ENCODE measurements around the gene MYO6.
"Not testable (repeated sequence)": the region's sequence is repeated elsewhere in the genome, so short reads cannot be mapped to it uniquely, and the experiment has no call there.

Gene MYO6

GRCh38 chr6:75892384-75892783 is 143.3 kb downstream of the MYO6 start:
- H3K27me3 ChIP-seq (ENCODE audit: control insufficient read depth, insufficient read depth, low read length) = no peaks in the 10 kb centered on the region
- H3K4me3 ChIP-seq (ENCODE audit: low read depth, low read length) = no peak overlapping the region
- peaks cover 7% of the 10 kb centered on the region for H3K36me3 ChIP-seq (ENCODE audit: control insufficient read depth, insufficient read depth, low read length)
- H3K4me1 ChIP-seq (ENCODE audit: control insufficient read depth, insufficient read depth, low read length) = no peaks in the 10 kb centered on the region
- no peak overlapping the region for H3K27ac ChIP-seq (ENCODE audit: low read depth, low read length)
- no peaks in the 10 kb centered on the region for H3K9me3 ChIP-seq (ENCODE audit: control insufficient read depth, insufficient read depth, low read depth, low read length)
- no peak overlapping the region for H3K9ac ChIP-seq (ENCODE audit: low read length)

- H3K9me3 ChIP-seq (ENCODE audit: control insufficient read depth, insufficient read depth, low read depth, low read length) = no peaks in the 10 kb centered on the region
- no peak overlapping the region for H3K9ac ChIP-seq (ENCODE audit: low read length)
- no peaks in the 10 kb centered on the region for H3K27me3 ChIP-seq (ENCODE audit: control insufficient read depth, insufficient read depth, low read length)
- no peaks in the 10 kb centered on the region for H3K4me1 ChIP-seq (ENCODE audit: control insufficient read depth, insufficient read depth, low read length)
- peaks cover 7% of the 10 kb centered on the region for H3K36me3 ChIP-seq (ENCODE audit: control insufficient read depth, insufficient read depth, low read length)
- no peak overlapping the region for H3K4me3 ChIP-seq (ENCODE audit: low read depth, low read length)
- H3K27ac ChIP-seq (ENCODE audit: low read depth, low read length) = no peak overlapping the region
Observed at GRCh38 chr6:75893058-75893775, 144.2 kb downstream of the MYO6 start.

- no peak overlapping the region for H3K27ac ChIP-seq (ENCODE audit: low read depth, low read length)
- H3K9me3 ChIP-seq (ENCODE audit: control insufficient read depth, insufficient read depth, low read depth, low read length) = no peaks in the 10 kb centered on the region
- no peak overlapping the region for H3K9ac ChIP-seq (ENCODE audit: low read length)
- no peaks in the 10 kb centered on the region for H3K27me3 ChIP-seq (ENCODE audit: control insufficient read depth, insufficient read depth, low read length)
- H3K4me1 ChIP-seq (ENCODE audit: control insufficient read depth, insufficient read depth, low read length) = no peaks in the 10 kb centered on the region
- H3K4me3 ChIP-seq (ENCODE audit: low read depth, low read length) = no peak overlapping the region
- H3K36me3 ChIP-seq (ENCODE audit: control insufficient read depth, insufficient read depth, low read length) = peaks cover 7% of the 10 kb centered on the region
Observed at GRCh38 chr6:75893776-75894152, 144.7 kb downstream of the MYO6 start.

- H3K4me1 ChIP-seq (ENCODE audit: control insufficient read depth, insufficient read depth, low read length) = no peaks in the 10 kb centered on the region
- no peak overlapping the region for H3K4me3 ChIP-seq (ENCODE audit: low read depth, low read length)
- no peak overlapping the region for H3K9ac ChIP-seq (ENCODE audit: low read length)
- H3K27ac ChIP-seq (ENCODE audit: low read depth, low read length) = no peak overlapping the region
- H3K36me3 ChIP-seq (ENCODE audit: control insufficient read depth, insufficient read depth, low read length) = peaks cover 3% of the 10 kb centered on the region; the same call in 1 of the 2 replicates
- no peaks in the 10 kb centered on the region for H3K9me3 ChIP-seq (ENCODE audit: control insufficient read depth, insufficient read depth, low read depth, low read length)
- H3K27me3 ChIP-seq (ENCODE audit: control insufficient read depth, insufficient read depth, low read length) = no peaks in the 10 kb centered on the region
Observed at GRCh38 chr6:75896526-75896925, 147.5 kb downstream of the MYO6 start.

GRCh38 chr6:75900216-75900615 is 151.2 kb downstream of the MYO6 start:
- H3K4me1 ChIP-seq (ENCODE audit: control insufficient read depth, insufficient read depth, low read length); H3K27ac ChIP-seq (ENCODE audit: low read depth, low read length); H3K27me3 ChIP-seq (ENCODE audit: control insufficient read depth, insufficient read depth, low read length); H3K9me3 ChIP-seq (ENCODE audit: control insufficient read depth, insufficient read depth, low read depth, low read length); H3K36me3 ChIP-seq (ENCODE audit: control insufficient read depth, insufficient read depth, low read length); H3K9ac ChIP-seq (ENCODE audit: low read length); H3K4me3 ChIP-seq (ENCODE audit: low read depth, low read length): not testable (repeated sequence)

GRCh38 chr6:75905129-75905528 is 156.1 kb downstream of the MYO6 start:
- H3K9me3 ChIP-seq (ENCODE audit: control insufficient read depth, insufficient read depth, low read depth, low read length); H3K4me1 ChIP-seq (ENCODE audit: control insufficient read depth, insufficient read depth, low read length); H3K36me3 ChIP-seq (ENCODE audit: control insufficient read depth, insufficient read depth, low read length); H3K9ac ChIP-seq (ENCODE audit: low read length); H3K27me3 ChIP-seq (ENCODE audit: control insufficient read depth, insufficient read depth, low read length); H3K4me3 ChIP-seq (ENCODE audit: low read depth, low read length); H3K27ac ChIP-seq (ENCODE audit: low read depth, low read length): not testable (repeated sequence)

- no peak overlapping the region for H3K9ac ChIP-seq (ENCODE audit: low read length)
- no peak overlapping the region for H3K4me3 ChIP-seq (ENCODE audit: low read depth, low read length)
- H3K36me3 ChIP-seq (ENCODE audit: control insufficient read depth, insufficient read depth, low read length) = no peaks in the 10 kb centered on the region
- H3K27me3 ChIP-seq (ENCODE audit: control insufficient read depth, insufficient read depth, low read length) = no peaks in the 10 kb centered on the region
- no peak overlapping the region for H3K27ac ChIP-seq (ENCODE audit: low read depth, low read length)
- peaks cover 2% of the 10 kb centered on the region; the same call in 1 of the 2 replicates for H3K9me3 ChIP-seq (ENCODE audit: control insufficient read depth, insufficient read depth, low read depth, low read length)
- H3K4me1 ChIP-seq (ENCODE audit: control insufficient read depth, insufficient read depth, low read length) = no peaks in the 10 kb centered on the region
Observed at GRCh38 chr6:75906871-75907270, 157.8 kb downstream of the MYO6 start.

- no peaks in the 10 kb centered on the region for H3K4me1 ChIP-seq (ENCODE audit: control insufficient read depth, insufficient read depth, low read length)
- H3K9ac ChIP-seq (ENCODE audit: low read length) = no peak overlapping the region
- H3K9me3 ChIP-seq (ENCODE audit: control insufficient read depth, insufficient read depth, low read depth, low read length) = peaks cover 2% of the 10 kb centered on the region; the same call in 1 of the 2 replicates
- H3K27ac ChIP-seq (ENCODE audit: low read depth, low read length) = no peak overlapping the region
- H3K27me3 ChIP-seq (ENCODE audit: control insufficient read depth, insufficient read depth, low read length) = no peaks in the 10 kb centered on the region
- H3K4me3 ChIP-seq (ENCODE audit: low read depth, low read length) = no peak overlapping the region
- no peaks in the 10 kb centered on the region for H3K36me3 ChIP-seq (ENCODE audit: control insufficient read depth, insufficient read depth, low read length)
Observed at GRCh38 chr6:75907444-75907843, 158.4 kb downstream of the MYO6 start.

- Histone ChIP-seq H3K4me3 (ENCODE audit: low read depth, low read length) (no peak overlapping the region), H3K27me3 (ENCODE audit: control insufficient read depth, insufficient read depth, low read length) (no peaks in the 10 kb centered on the region), H3K4me1 (ENCODE audit: control insufficient read depth, insufficient read depth, low read length) (peaks cover 5% of the 10 kb centered on the region; the same call in 1 of the 2 replicates), H3K36me3 (ENCODE audit: control insufficient read depth, insufficient read depth, low read length) (peaks cover 6% of the 10 kb centered on the region), H3K9me3 (ENCODE audit: control insufficient read depth, insufficient read depth, low read depth, low read length) (no peaks in the 10 kb centered on the region), H3K9ac (ENCODE audit: low read length) (no peak overlapping the region), H3K27ac (ENCODE audit: low read depth, low read length) (no peak overlapping the region)
Observed at GRCh38 chr6:75913040-75913439, 164.0 kb downstream of the MYO6 start.

GRCh38 chr6:75922226-75922625 is 173.2 kb downstream of the MYO6 start:
- Histone ChIP-seq H3K4me1 (ENCODE audit: control insufficient read depth, insufficient read depth, low read length) (peaks cover 4% of the 10 kb centered on the region; the same call in 1 of the 2 replicates), H3K9me3 (ENCODE audit: control insufficient read depth, insufficient read depth, low read depth, low read length) (no peaks in the 10 kb centered on the region), H3K4me3 (ENCODE audit: low read depth, low read length) (no peak overlapping the region), H3K27me3 (ENCODE audit: control insufficient read depth, insufficient read depth, low read length) (no peaks in the 10 kb centered on the region), H3K9ac (ENCODE audit: low read length) (no peak overlapping the region), H3K36me3 (ENCODE audit: control insufficient read depth, insufficient read depth, low read length) (no peaks in the 10 kb centered on the region), H3K27ac (ENCODE audit: low read depth, low read length) (no peak overlapping the region)

- Histone ChIP-seq H3K4me3 (ENCODE audit: low read depth, low read length) (no peak overlapping the region), H3K4me1 (ENCODE audit: control insufficient read depth, insufficient read depth, low read length) (no peaks in the 10 kb centered on the region), H3K27me3 (ENCODE audit: control insufficient read depth, insufficient read depth, low read length) (no peaks in the 10 kb centered on the region), H3K9me3 (ENCODE audit: control insufficient read depth, insufficient read depth, low read depth, low read length) (no peaks in the 10 kb centered on the region), H3K36me3 (ENCODE audit: control insufficient read depth, insufficient read depth, low read length) (no peaks in the 10 kb centered on the region), H3K9ac (ENCODE audit: low read length) (no peak overlapping the region), H3K27ac (ENCODE audit: low read depth, low read length) (no peak overlapping the region)
Observed at GRCh38 chr6:75926293-75927168, 177.5 kb downstream of the MYO6 start.
